NCI-H460 (cell line): ENCODE results near the gene RHOU. TPM values are rescaled to one million over a fixed set of nuclear protein-coding genes. Genes with fewer than 3 reads are reported as not detected.

Experiments used
- DNase-seq: peaks from one replicate; pipeline ENCODE4 v3.0.0-alpha.2; 2016; ENCODE audit warnings: low read depth; ENCODE audit errors: extremely low read depth
- total RNA-seq: library from RNA; depleted of rRNA; stranded (reverse); fragments of >200 nt; shearing (Covaris generic); gene quantifications from 2 replicates; pipeline ENCODE4 v1.2.3, GENCODE V29; 2014

RHOU gene
- total RNA-seq, 1 experiment from 2014 or later = 1.7 TPM

GRCh38 chr1:228736844-228737445, 1.7 kb downstream of the RHOU start:
- DNase-seq = no peak

- DNase-seq = no peak
Measured at GRCh38 chr1:228737601-228738041, 2.3 kb downstream of the RHOU start.

DNA sequence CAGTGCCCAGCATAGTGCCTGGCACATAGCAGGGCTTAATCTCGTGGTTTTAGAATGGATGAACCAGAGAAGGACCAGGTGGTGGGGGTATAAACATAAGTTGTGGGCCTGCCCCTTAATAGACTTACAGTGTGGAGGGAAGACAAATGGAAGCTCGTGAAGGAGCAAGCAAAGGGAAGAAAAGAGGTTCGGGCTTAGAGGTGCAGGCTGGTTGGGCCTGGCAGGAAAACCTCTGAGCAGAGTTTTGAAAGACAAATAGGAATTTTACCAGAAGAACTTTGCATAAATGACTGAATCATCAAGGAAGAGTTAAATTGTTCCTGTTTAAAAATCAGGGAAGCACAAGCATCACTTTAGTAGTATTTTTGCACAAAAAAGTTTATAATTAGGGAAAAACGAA, 4.5 kb downstream of the RHOU start:
- DNase-seq = no peak

DNA sequence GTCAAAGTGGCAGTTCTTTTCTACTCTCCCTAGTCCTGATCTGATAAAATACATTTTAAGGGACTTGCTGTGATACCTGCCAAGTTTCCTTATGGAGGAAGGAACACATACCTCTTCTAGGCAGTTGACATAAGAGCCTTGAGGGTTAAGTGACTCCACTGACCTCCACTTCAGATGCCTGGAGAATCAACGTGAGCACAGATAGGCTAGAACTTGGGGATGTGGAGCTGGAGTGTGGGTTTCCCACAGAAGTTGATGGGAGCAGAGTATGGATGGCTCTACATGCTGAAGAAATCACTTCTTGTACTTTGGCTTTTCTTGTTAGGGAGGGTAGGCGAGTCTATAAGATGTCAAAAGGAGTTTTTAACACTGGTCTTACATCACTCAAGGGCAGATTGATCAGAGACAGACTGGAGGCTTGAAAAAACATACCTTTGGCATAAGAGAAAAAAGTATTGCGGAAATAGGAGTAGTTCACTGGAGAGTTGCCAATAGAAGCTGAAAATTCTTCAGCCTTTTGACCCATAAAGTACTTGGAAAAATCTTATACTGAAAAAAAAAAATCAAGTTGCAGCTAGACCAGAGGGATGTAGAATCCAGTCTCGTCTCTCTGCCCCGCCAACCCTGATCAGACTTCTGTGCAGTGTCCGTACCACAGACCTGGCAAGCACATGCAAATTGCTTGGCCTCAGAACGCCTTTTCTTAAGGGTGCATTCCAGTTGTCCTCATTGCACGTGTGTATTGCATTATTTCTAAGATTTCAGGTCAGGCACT, 5.5 kb downstream of the RHOU start:
- DNase-seq = no peak

- no peak for DNase-seq
Measured at GRCh38 chr1:228742281-228742860, 7.1 kb downstream of the RHOU start.

DNA sequence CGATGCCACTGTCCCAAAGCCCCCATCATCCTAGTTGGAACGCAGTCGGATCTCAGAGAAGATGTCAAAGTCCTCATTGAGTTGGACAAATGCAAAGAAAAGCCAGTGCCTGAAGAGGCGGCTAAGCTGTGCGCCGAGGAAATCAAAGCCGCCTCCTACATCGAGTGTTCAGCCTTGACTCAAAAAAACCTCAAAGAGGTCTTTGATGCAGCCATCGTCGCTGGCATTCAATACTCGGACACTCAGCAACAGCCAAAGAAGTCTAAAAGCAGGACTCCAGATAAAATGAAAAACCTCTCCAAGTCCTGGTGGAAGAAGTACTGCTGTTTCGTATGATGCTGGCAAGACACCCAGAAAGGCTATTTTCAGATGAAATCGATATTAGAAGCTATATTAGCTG, 8.1 kb downstream of the RHOU start:
- DNase-seq = no peak

- DNase-seq = no peak
Measured at GRCh38 chr1:228744356-228744755, 9.1 kb downstream of the RHOU start.

DNA sequence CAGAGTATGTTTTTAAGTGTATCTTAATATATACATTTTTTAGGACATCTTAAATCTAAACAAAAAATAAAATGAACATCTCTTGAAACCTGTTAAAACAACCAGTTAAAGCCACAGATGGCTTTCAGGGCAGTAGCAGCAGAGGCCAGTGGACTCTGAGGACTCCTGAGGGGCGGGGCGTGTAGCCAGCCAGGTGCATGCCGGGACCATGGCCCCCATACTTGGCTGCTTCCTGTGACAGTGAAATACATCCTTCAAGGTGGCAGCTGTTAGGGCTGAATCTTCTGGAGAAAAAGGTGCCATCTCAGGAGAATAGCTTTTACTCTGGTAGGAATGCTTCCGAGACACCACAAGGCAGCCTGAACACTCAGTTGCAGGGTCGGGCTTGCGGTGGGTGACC, 9.6 kb downstream of the RHOU start:
- no peak for DNase-seq

- DNase-seq = no peak
Measured at GRCh38 chr1:228745497-228745896, 10.2 kb downstream of the RHOU start.

DNA sequence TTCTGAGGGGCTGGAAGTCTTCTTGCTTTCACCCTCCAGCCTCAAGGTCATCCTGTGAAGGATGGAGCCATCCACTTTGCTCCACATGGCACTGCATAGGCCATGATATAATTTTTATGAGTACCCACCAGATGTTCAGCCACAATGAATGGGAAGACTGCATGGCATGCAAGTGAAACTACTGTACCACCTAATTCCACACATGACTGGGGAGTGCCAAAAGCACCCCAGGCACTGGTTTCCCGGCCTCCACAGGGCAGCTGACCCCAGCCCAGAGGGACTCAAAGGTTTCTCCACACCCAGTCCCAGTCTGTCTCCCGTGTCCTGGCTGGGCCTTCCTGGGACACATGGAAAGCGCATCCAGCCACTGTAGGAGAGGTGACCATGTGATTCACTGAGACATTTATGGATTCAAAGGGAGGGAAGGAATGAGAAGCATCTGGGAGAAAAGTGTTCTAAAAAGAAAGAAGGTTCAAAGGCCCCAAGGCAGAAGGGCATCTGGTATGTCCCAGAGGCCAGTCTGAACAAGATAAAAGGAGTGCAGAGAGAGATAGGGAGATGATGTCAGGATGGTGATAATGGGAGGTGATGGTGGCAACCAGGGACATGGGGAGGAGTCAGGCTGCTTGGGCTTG, 12.1 kb downstream of the RHOU start:
- no peak for DNase-seq

DNA sequence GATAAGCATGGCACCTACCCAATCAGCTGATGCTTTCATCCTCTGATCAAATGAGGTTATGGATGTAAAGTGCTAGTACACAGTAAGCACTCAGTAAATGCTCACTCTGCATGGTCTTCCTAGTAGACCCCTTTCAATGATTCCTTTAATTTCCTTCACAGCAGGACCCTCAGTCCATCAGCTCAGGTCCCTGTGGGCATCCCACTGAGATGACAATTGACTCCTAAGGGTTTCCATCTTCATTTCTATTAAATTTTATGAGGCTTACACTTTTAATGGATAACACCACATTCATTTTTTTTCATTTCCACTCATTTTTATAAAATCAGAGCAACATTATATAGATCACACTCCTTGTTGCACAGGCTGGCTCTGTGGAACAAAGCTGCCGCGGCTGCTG, 12.8 kb downstream of the RHOU start:
- DNase-seq = no peak

DNA sequence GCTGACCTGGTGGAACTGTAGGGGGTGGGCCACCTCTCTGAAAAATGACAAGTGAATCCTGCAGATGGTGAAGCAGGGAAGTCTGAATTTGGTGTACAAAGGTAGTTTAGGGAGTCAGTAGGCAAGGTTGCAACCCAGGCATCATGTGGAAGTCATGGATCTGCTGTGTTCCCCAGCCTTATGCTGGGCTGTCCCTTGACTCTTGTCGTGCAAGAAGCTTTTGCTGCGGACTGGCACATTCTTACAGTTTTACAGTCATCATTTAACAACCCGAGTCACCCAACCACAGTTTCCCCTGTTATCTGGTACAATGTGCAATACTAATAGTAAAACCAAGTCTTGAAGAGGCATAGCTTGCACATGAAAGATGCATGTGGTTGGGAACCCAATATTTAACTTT, 13.2 kb downstream of the RHOU start:
- no peak for DNase-seq

DNA sequence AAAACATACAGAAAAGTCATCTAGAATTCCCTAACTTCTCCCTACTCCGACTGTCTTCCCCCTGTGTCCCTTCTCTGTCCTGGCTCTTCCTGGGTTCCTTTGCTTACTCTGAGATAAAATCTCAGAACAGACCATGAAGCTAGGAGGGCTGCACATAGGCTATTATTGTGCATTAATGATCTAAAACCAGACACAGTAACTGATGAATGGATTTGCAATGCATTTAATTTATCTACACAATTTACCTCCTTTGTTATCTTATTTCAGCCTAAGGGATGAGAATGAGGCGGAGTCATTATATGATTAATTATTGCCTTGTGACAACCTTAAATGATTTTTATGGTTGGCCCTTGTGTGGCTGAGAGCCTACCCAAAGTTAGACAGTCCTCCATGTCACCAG, 14.5 kb downstream of the RHOU start:
- no peak for DNase-seq

DNA sequence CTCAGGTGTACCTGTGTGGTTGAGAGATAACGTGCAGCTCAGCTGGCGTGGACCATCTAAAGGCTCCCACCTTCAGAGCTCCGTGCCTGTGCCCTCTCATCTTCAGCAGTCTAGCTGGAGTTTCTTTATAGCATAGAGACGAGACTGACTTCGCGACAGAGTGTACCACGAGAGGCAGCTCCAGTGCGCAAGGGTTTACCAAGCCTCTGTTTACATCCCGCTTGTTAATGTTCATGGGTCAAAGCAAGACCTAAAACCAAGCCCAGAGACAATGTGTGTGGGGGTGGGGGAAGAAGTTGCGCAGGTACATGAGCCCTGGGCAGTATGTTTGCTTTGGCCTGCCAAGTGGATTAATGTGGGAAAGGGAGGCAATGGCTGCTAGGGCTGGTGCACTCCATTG, 15.6 kb downstream of the RHOU start:
- DNase-seq = no peak

GRCh38 chr1:228751360-228752098, 16.2 kb downstream of the RHOU start:
- DNase-seq = no peak

DNA sequence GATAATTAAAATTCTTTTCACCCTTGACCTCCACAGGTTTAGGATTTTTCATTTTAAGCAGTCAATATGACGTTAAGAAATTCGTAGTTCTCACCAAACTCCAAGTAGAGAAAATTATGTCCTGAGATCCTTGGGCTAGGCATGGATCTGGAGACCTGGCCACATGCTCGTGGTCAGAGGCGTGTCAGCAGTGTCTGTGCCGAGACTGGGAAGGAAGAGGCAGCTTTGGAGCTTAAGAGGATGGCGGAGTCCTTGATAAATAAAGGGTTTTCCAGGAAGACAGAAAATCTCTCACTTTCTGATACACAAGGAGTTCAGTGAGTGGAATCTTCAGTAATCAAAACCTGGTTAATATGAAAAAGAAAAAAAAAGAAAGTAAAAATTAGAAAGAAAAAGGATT, 17.0 kb downstream of the RHOU start:
- no peak for DNase-seq

DNA sequence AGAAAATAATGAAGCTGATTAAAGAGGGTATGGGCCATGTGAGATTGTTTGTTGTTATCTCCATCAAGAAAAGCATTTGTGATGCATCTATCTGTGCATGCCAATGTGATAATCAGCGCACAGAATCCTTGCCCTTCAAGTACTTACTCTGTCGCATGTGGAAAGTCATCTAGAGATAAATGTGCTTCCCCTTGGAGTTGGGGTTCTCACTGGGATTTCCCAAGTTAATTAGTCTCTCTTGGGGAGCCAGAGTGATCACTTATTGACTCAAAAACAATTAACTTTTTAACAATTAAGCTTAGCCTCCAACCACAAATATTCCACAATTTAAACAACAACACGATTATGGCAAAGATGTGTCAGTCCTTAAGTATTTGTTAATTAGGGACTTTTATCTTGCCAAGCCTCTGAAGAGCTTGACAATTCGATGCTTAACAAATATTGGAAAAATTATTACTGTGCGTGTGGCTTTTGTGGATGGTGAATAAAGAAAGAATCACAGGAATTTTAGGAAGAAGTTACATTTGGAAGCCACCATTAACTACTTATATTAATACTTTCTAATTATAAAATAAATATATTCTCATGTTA, 17.5 kb downstream of the RHOU start:
- DNase-seq = no peak

DNA sequence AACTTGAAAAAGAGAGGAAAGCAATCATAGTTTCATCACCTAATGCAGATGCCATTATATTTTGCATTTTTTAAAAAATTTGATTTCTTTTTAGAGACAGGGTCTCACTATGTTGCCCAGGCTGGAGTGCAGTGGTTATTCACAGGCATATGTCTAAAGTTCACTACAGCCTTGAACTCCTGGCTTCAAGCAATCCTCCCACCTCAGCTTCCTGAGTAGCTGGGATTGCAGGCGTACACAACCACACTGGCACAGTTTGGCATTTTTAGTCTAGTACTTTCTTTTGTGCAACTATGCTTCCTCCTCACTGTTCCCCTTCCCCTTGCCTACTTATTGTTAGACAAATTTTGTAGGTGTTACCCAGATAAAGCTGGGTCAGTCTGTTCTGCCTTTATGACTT, 18.0 kb downstream of the RHOU start:
- DNase-seq = no peak

- DNase-seq = no peak
Measured at GRCh38 chr1:228753786-228754360, 18.6 kb downstream of the RHOU start.

DNA sequence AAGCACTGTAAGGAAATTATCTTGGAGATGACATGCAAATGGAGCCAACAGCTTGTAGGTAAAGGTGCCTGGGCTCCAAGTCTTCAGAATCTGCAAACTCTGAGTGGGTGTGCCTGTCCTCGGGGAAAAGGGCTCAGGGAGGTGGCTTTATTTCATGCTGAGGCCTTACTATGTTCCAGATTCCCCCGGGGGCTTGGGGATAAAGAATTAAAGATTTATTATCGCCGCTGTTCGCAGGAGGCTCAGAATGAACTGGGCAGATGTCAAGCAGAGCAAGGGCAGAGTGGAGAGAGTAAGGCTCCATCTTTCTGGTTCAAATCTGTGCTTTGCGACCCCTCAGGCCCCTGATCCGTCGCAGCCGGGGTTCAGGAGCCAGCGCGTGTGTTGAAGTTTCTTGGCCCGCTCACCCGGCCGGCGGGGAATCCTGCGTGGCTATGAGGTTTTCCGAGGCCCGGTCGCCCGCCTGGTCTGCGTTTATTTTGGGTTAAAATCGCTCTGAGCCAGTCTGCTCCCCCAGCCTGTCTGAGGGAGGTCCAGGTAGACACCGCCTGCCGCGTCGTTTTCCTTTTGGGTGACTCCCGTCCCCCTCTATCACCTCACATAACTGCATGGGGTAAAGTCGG, 19.5 kb downstream of the RHOU start:
- no peak for DNase-seq
